ENCODE data around the gene AQP5.

DNA sequence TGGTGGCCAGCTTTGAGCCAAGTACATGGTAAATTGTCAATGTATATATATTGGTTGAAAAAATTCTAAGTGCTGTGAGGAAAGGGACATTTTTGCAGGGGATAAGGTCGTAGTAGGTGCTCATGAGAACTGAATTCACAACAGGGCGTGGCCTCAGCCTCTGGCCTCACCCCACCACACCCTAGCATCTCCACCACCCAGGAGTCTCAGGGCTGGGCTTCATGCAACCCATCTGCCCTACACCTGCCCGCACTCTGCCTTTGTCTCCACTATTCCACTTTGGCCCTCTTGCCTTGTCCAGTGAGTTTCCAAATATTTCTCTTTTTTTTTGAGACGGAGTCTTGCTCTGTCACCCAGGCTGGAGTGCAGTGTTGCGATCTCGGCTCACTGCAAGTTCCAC lies 33.2 kb upstream of the AQP5 start:
- TF ChIP-seq, protein P1, sequence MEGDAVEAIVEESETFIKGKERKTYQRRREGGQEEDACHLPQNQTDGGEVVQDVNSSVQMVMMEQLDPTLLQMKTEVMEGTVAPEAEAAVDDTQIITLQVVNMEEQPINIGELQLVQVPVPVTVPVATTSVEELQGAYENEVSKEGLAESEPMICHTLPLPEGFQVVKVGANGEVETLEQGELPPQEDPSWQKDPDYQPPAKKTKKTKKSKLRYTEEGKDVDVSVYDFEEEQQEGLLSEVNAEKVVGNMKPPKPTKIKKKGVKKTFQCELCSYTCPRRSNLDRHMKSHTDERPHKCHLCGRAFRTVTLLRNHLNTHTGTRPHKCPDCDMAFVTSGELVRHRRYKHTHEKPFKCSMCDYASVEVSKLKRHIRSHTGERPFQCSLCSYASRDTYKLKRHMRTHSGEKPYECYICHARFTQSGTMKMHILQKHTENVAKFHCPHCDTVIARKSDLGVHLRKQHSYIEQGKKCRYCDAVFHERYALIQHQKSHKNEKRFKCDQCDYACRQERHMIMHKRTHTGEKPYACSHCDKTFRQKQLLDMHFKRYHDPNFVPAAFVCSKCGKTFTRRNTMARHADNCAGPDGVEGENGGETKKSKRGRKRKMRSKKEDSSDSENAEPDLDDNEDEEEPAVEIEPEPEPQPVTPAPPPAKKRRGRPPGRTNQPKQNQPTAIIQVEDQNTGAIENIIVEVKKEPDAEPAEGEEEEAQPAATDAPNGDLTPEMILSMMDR (conservative IDR thresholded peaks at IDR 0.05) = no peak
- TF ChIP-seq ZFX (IDR thresholded peaks at IDR 0.05) = no peak

All from C4-2B (cell line).